Activated CD8-positive, alpha-beta memory T cell treated with anti-CD3 and anti-CD28 coated beads for 24 hours (primary cell): ENCODE measurements around the gene SPINK2.

Source experiments
- DNase-seq: peaks from one replicate; pipeline ENCODE4 v3.0.0-alpha.2; 2020

SPINK2 gene

GRCh38 chr4:56799161-56799759, 22.2 kb downstream of the SPINK2 start:
- DNase-seq: no peak

- no peak for DNase-seq
Observed at GRCh38 chr4:56796211-56796610, 25.3 kb downstream of the SPINK2 start.

- DNase-seq: no peak
Observed at GRCh38 chr4:56791316-56791715, 30.2 kb downstream of the SPINK2 start.

GRCh38 chr4:56790691-56791091, 30.8 kb downstream of the SPINK2 start:
- no peak for DNase-seq

GRCh38 chr4:56788081-56788480, 33.4 kb downstream of the SPINK2 start:
- DNase-seq: no peak

GRCh38 chr4:56787380-56787779, 34.1 kb downstream of the SPINK2 start:
- no peak for DNase-seq

GRCh38 chr4:56786955-56787354, 34.5 kb downstream of the SPINK2 start:
- DNase-seq: no peak

- no peak for DNase-seq
Observed at GRCh38 chr4:56783986-56784385, 37.5 kb downstream of the SPINK2 start.

- no peak for DNase-seq
Observed at GRCh38 chr4:56782019-56782418, 39.5 kb downstream of the SPINK2 start.

- no peak for DNase-seq
Observed at GRCh38 chr4:56773346-56773745, 48.2 kb downstream of the SPINK2 start.

GRCh38 chr4:56772134-56772533, 49.4 kb downstream of the SPINK2 start:
- no peak for DNase-seq

- no peak for DNase-seq
Observed at GRCh38 chr4:56768763-56769162, 52.7 kb downstream of the SPINK2 start.

GRCh38 chr4:56768316-56768715, 53.2 kb downstream of the SPINK2 start:
- DNase-seq: no peak

- no peak for DNase-seq
Observed at GRCh38 chr4:56767567-56767966, 53.9 kb downstream of the SPINK2 start.

- no peak for DNase-seq
Observed at GRCh38 chr4:56764775-56765174, 56.7 kb downstream of the SPINK2 start.

- no peak for DNase-seq
Observed at GRCh38 chr4:56764223-56764622, 57.3 kb downstream of the SPINK2 start.

GRCh38 chr4:56762484-56763250, 58.8 kb downstream of the SPINK2 start:
- no peak for DNase-seq

- no peak for DNase-seq
Observed at GRCh38 chr4:56760183-56760582, 61.3 kb downstream of the SPINK2 start.
